HG03159 (cell line): ENCODE results near the gene VPS35L.

ENCODE experiments used
- ATAC-seq: cut with Tn5 transposase; IDR thresholded peaks from one replicate; pipeline ENCODE4 v1.9.1; 2021; ENCODE audit warnings: mild to moderate bottlenecking, moderate library complexity; ENCODE audit not compliant: unreplicated experiment

VPS35L gene

DNA sequence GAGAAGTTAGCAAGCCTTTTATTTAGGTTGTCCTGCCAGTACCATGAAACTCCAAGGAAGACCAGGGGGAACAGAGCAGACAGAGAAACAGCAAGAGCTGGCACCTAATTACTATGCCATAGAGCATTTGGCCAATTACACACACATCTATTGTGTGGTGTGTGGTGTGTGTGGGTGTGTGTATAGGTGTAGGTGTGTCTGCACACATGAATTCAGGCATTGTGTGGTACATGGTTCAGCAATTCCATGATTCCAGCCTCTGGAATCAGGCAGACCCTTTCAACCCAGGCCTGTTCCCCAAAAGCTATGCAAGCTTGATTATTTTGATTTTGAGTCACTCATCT, 188.3 kb downstream of the VPS35L start:
- no peak for ATAC-seq

DNA sequence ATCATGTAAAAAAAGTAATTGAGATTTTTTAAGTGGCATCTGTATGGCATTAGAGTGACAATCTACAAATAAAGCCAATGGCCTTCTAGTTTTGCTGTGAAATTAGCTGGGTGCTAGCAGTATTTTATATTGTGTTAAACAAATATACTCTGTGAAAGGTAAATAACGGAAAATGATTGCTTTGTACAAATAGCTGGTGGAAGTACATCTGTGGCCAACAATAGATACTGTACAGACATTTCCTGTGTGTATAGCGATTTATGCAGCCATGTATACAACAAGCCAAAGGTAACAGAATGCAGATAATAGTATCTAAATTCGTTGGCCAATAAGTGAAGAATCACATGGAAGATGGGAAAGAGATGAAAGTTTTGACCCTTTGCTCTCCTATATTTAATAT, 189.2 kb downstream of the VPS35L start:
- ATAC-seq: no peak

DNA sequence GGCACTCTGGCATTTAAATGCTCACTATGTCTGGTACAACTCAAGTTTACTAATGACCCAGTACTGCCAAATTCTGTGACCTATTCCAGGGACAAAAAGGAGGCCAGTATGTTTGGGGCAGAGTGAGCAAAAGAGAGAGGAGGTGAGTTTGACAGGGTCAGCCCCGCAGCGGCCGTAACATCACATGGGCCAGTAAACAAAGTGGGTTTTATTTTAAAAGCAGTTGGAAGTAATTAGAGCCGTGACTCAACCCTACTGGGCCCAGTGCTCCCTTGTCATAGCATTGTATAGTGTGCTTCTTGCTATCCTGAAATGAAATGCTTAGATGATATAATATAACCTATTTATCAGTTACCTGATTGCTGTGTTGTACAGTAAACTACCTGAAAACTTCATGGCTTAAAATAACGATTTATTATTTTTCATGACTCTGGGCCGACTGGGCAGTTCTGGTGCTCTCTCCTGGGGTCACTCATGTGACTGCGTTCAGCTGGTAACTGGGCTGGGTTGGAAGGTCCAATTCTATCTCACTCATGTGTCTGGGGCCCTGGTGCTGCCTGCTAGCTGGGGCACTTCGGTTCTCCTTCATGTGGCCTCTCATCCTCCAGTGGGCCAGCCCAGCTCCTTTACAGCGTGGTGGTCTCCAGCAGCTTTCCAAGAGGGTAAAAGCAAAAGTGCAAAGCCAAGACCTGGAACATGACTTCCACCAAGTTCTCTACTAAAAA, 189.9 kb downstream of the VPS35L start:
- no peak for ATAC-seq

DNA sequence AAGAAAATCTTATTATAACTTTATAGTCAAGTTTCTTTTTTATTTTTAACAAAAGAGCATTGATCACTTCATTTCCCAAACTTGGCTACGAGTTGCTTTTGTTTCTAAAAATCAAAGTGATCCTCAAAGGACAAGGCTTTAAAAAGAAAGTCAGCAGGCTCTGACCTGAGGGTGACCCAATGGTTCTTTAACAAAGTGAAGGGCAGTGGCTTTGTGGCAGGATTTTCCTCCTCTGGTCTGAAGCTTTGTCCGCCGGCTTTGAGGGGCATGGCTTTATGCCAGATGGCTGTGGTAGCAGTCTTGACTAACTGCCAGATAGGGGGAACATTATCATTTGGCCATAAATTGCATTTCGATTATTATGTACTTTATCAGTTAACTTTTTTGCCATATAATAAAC, 191.1 kb downstream of the VPS35L start:
- ATAC-seq: no peak

DNA sequence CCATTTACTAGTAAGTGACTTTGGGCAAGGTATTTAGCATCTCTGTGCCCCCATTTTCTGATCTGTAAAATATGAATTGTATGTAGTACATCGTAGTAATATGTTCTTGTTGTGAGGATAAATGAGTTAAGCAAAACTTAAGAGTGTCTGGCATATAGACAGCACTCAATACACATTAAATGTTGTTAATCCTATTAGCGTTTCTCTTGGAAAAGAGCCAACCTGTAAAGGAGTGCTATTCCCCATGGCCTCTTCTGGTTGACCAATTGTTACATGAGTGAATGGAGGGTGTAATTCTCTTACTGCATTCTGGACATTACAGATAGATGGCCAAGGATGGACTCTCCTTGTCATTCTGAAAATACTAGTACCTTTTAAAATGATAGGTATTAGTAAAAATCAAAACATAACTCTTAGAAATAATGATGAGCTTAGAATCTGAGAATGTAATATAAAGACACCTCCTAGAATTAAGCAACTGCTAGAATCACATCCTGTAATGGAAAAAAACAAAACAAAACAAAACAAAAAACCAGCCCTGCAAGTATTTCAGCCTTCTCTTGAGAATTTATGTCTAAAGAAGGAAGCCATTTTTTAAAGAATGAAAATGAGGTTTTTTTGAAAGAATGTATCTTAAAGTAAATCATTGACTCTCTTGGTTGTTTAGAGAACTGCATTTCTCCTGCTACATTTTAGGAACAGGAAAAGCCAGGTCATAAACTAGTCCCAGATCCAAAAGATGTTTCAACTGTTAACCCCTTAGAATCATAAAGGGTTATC, 193.1 kb downstream of the VPS35L start:
- ATAC-seq: no peak

DNA sequence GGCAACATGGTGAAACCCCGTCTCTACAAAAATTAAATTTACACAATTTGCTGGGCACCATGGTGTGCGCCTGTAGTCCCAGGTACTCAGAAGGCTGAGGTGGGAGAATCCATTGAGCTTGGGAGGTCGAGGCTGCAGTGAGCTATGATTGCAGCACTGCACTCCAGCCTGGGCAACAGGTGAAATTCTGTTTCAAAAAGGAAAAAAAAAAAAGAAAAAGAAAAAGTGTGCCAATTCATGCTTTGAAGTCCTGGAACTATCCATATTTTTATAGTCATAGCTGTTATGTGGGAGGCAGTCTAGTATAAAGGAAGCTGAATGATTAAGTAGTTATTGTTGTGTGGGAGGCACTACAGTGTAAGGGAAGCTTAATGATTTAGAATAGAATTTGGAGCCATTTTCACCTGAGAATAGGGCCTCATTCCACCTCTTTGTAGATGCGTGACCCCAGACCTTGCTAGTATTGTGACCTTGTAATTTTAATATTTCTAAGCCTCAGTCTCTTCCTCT, 194.1 kb downstream of the VPS35L start:
- ATAC-seq: no peak
